Activated CD4-positive, alpha-beta T cell treated with anti-CD3 and anti-CD28 coated beads, Interleukin-2, amount 50 U/mL, for 24 hours (primary cell): ENCODE data around the gene GPD2.
"Not testable (repeated sequence)": the region's sequence is repeated elsewhere in the genome, so short reads cannot be mapped to it uniquely, and the experiment has no call there.

Source experiments
- DNase-seq, 2 donors: peaks; one replicate each; pipeline ENCODE4 v3.0.0-alpha.2; 2020; ENCODE audit warnings: low read depth in 1 of 2, low spot score in 1 of 2

GPD2 gene

DNA sequence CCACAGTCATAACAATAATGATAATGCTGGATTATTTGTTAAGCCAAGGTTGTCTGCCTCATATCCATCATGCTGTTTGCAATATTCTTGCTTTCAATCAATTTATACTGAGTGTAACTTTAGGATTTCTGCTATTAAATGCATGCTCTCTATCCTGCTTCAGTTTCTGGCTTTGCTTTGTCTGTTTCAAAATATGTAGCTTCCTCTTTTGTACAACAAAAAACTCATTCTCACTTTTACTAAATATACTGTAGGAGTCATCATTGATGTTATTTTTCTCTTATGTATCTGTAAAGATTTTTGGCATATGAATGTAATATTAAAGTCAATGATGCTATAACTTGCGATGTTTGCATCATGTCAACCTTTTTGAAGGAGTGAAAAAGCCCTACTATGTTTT lies 149.3 kb downstream of the GPD2 start:
- no peak for DNase-seq

GRCh38 chr2:156586621-156587020 lies 150.4 kb downstream of the GPD2 start:
- no peak for DNase-seq

GRCh38 chr2:156589381-156590079 lies 153.4 kb downstream of the GPD2 start:
- peak in 1 of 2 donors; percentile 6 for DNase-seq

GRCh38 chr2:156590085-156590739 lies 154.0 kb downstream of the GPD2 start:
- no peak for DNase-seq

DNA sequence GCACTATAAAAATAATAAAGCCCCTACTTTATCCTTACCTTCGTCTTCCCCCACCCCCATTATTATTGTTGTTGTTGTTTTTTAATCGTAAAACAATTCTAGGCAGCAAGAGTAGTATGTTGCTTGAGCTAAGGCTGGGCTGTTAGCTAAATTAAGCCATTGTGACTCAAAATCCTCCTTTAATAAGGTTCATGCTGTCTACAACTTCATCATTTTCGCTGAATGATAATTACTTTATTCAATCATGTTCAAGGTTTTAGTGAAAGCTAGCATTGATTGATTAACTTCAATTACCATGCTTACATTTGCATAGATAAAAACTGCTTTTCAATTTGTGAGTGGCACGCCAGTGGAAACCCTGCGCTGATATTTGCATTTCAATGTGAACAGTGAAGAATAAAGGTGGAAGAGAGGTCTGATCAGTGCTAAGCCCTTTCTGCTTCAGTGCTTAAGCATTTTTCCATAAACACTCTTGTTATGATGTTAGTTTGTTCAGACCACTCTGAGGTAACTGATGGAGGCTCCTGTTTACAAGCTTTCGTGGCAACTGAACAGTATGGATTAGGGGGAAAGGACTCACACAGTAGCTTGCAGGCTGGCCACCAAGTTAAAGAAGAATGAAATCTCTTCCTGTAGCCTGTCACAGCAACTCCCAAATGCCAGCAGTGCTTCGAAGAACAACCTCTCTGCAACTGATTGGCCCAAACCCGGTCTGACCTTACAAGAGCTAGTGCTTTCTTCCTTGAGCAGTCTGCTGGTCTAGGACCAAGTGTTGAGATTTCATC lies 156.8 kb downstream of the GPD2 start:
- no peak for DNase-seq

- no peak for DNase-seq
Measured at GRCh38 chr2:156593594-156593921, 157.4 kb downstream of the GPD2 start.

DNA sequence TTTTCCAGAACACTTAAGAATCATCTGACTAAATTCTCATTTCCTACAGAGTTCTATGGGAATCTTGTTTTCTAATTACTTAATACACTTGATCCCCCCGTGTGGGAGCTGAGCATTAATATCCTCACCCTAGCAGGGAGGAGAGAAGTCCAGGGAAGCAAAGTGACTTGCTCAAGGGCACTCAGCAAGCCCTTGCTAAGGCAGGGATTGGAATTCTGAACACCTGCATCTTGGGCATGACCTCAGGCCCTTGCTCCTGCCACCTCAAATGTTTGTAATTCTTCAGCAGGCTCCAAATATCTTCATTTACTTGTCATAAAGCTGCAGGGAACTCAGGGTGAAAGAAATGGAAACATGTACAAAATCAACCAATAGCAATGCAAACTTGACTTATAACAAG lies 162.4 kb downstream of the GPD2 start:
- DNase-seq, result no peak

DNA sequence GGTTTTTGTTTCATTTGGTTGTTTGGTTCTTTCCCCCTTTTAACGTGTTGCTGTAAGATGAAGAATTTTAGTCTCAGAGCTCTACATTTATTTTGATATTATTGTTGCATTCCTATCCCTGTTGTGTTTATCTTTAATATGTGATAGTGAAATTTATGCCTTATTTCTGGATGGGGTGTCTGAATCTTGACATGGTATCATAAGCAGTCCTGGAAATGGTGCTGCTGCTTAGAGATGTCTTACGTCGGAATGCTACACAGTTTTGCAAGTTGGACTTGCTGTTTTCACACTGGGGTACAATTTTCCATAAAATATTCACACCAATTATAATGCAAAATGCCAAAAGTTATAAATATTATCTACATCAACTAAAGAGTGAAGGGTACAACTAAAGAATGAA lies 164.0 kb downstream of the GPD2 start:
- no peak for DNase-seq

DNA sequence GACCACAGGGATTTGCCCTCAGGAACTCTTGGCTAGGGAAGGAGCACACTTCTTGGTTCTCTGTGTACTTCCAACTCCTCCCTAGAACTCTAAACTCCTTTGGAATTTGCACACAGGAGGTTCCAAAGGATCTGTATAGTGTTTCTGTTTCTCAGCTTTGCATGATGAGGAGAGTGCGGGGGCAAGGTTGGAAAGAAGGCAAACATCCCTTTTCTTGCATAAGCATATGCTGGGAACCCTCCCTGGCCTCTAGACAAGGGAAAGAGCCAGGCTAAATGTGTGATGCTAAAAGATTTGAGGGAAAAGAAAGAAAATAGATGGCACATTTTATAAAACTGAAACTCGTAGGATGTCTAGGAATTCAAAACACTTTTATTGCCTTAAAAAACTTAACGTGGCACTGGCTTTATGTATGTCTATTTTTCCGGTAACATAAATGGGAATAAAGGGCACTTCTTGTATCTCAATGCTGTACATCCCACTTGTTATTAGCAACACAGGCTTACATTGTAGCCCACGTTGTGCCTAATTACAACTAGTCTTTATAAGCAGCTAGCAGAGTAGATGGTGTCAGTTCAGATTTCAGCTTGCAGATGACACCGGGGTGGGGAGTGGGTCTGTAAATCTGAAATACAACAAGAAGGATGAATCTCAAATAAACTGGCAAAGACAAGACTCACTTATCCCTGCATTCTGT lies 165.8 kb downstream of the GPD2 start:
- no peak for DNase-seq

- no peak for DNase-seq
Measured at GRCh38 chr2:156602552-156602933, 166.4 kb downstream of the GPD2 start.

- no peak for DNase-seq
Measured at GRCh38 chr2:156615836-156616322, 179.7 kb downstream of the GPD2 start.

DNA sequence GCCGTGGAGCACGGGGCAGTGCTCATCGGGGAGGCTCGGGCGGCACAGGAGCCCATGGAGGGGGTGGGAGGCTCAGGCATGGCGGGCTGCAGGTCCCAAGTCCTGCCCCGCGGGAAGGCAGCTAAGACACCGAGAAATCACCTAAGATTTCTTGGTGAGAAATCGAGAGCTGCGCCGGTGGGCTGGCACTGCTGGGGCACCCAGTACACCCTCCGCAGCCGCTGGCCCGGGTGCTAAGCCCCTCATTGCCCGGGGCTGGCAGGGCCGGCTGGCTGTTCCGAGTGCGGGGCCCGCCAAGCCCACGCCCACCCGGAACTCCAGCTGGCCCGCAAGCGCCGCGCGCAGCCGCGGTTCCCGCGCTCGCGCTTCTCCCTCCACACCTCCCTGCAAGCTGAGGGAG lies 181.9 kb downstream of the GPD2 start:
- DNase-seq, result not testable (repeated sequence)

DNA sequence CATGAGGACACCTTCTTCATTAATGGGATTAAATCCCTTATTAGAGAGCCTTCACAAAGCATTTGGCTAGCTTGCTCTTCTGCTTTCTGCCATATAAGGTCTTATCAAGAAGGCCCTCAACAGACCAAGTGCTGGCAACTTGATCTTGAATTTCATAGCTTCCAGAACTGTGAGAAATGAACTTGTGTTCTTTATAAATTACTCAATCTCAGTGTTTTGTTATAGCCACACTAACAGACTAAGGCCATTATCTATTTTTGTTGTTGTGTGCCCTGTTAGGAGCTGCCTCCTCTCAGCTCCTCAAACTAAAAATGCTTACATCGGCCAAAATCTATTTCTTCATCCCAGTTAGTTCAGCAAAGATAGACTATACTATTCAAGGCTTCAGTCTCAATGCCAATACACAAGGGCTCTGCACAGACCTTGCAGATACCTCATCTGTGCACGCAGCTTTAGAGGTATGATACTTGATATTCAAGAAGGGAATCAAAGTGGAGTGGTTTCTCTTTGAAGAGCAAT lies 182.9 kb downstream of the GPD2 start:
- DNase-seq, result no peak

- DNase-seq, result no peak
Measured at GRCh38 chr2:156622491-156622890, 186.3 kb downstream of the GPD2 start.

DNA sequence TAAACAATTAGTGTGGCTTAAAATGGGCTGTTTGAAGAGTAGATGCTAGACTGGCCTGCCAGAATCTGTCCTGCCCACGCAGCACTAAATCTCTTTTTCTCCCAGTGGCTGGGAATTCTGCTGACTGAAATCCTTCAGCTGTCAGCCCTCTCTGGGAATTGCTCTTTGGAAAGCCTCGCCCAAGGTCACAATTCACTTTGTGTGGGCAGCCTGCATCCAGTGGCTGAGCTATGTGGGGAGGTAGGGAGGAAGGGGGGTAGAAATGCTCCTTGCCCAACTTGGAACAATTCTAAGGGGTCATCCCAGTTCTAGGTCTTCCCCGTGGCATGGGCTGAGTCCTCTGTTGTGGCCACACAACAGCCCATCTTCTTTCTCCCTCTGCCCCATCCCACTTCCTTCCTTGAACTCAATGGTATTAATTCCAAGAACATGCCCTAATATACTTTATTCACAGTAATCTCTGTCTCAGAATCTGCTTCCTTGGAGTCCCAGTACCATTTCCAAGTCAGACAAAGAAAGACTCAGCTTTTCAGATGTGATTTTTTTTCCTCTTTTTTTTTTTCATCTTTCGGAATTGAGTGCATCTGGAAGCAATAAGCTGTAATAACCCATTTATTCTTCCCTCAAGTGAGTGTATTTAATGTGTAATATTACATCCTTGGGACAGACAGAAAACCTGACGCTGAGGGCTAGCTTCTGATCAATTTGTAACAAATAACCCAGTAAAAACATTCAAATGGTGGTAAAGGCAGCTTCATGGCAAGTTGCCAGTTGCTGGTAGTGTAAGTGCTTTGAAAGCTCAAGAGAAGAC lies 189.4 kb downstream of the GPD2 start:
- DNase-seq, result no peak

- no peak for DNase-seq
Measured at GRCh38 chr2:156626931-156627330, 190.8 kb downstream of the GPD2 start.

DNA sequence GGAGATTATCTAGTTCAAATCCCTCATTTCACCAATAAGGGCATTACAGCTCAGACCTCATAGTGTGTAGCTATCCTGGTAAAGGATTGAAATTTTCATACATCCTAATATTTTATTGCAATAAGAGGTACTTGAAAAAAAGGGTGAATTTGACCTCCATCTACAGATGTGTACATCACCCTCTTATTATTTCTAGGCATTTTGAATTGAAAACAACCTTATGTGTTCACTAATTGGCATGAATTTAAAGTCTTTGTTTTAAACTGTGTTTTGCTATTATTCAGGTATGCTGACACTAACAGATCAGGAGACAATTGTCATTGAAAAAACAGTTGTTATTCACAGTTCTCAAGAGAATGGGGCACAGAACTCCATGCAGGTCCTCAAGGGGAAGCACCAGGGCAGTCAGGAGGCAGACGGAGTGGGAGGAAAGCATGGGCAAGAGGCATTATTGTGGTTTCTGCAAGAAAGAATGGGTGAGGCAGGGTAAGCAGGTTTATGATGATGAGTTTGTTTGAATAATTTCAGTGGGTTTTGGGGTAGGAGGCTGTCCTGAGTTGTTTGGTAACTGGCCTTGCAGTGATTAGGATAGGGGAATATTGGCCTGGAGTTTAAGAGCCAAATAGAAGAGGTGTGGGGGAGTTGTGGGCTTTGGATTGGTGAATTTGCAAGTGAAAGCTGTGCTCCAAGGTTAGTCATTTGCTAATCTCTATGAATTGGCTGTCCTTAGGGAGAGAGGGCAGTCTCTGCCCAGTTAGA lies 194.6 kb downstream of the GPD2 start:
- no peak for DNase-seq

- DNase-seq, result no peak
Measured at GRCh38 chr2:156635646-156636045, 199.5 kb downstream of the GPD2 start.
